ENCODE data around the gene KHDRBS2. TPM values are rescaled to one million over a fixed set of nuclear protein-coding genes. Genes with fewer than 3 reads are reported as not detected.
A peak's percentile ranks its signal among the peaks of the same experiment; 100 is the strongest.

KHDRBS2 gene
- total RNA-seq: not detected

DNA sequence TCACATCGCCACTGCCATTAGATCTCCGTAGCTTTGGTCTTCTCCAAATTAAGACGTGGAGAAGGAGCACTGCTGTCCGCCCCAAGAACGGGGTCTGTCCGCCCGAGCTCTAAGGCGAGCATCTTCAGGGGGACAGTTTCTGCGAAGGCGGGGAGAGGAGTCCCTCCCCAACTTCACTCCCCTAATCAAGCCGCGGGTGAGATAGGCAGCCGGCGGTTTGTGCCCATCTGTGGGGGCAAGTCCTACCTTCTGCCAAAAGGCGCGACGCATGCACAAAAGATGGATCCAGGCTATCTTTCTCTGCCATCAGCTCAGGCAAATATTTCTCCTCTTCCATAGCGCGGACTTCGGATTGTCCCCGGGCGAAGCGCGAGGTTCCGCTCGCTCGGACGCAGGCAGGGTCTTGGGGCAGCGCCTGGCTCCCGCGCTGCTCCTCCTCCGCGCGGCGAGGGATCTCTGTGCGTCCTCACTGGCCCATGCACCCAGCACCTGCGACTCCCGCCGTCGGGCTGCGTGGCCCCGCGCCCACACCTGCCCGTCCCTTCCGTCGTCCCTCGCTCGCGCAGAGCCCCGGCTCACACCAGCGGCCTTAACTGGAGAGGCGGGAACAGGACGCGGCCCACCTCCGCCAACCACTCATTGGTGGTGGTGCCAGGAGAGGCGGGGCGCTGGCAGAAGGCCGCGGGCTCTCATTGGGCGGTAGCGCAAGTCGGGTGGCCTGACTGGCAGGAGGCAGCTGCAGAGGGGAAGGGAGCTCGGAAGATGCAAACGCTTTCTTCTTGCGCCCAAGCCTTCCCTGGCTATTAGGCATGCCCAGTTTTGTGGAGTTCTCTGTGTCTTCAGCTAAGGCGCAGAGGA lies at the start of gene KHDRBS2:
Gene KHDRBS2 (minus strand): TSS at position 614 of the 858 bp plus-strand sequence.
- TF ChIP-seq, protein P1, sequence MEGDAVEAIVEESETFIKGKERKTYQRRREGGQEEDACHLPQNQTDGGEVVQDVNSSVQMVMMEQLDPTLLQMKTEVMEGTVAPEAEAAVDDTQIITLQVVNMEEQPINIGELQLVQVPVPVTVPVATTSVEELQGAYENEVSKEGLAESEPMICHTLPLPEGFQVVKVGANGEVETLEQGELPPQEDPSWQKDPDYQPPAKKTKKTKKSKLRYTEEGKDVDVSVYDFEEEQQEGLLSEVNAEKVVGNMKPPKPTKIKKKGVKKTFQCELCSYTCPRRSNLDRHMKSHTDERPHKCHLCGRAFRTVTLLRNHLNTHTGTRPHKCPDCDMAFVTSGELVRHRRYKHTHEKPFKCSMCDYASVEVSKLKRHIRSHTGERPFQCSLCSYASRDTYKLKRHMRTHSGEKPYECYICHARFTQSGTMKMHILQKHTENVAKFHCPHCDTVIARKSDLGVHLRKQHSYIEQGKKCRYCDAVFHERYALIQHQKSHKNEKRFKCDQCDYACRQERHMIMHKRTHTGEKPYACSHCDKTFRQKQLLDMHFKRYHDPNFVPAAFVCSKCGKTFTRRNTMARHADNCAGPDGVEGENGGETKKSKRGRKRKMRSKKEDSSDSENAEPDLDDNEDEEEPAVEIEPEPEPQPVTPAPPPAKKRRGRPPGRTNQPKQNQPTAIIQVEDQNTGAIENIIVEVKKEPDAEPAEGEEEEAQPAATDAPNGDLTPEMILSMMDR (IDR thresholded peaks at IDR 0.05): no peak
- no peak for TF ChIP-seq POLR2A (IDR thresholded peaks at IDR 0.05)
- Histone ChIP-seq H3K4me1 (peaks cover 0 to 13% (median 0%) of the 10 kb centered on the region in 3 donors), H3K27me3 (peaks cover 0 to 24% (median 0%) of the 10 kb centered on the region in 4 donors), H3K27ac (no peak within 1 kb of the TSS), H3K36me3 (no peaks in the 10 kb centered on the region), H3K9me3 (no peaks in the 10 kb centered on the region), H3K4me3 (peak within 1 kb of the TSS in 3 of 4 donors; percentile 29 to 56 (median 36))
- 5% methylated on average over 13 to 28 of the region's 66 CpGs for WGBS, 2 donors
- DNase-seq: peak; percentile 59
- intact Hi-C loops (cut with DNase I): no loop called here

DNA sequence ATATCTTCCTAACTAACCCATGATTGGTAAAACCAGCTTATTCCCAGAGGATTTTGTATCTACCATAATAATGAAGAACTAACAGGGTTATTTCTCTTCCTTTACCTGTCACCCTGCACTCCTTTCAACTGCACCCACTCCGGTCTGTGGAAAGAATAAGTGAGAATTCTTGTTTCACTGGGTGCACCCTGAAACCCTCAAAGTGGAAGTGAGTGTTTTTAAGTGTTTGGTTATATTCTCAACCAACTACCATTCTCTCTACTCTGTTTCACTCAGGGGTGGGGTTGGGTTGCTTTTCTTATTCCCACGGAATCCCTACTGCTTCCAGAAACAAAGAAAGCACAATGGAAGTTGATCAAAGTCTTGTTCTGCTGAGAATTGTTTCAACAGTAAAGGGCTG lies 42.6 kb upstream of the KHDRBS2 start:
- Histone ChIP-seq H3K36me3 (no peaks in the 10 kb centered on the region), H3K4me3 (no peak overlapping the region), H3K4me1 (no peaks in the 10 kb centered on the region), H3K27me3 (no peaks in the 10 kb centered on the region), H3K27ac (no peak overlapping the region), H3K9me3 (peaks cover 0 to 6% (median 0%) of the 10 kb centered on the region in 3 donors)
- TF ChIP-seq, protein P1 (IDR thresholded peaks at IDR 0.05): no peak
- no peak for TF ChIP-seq POLR2A (IDR thresholded peaks at IDR 0.05)
- intact Hi-C loops (cut with DNase I): no loop called here
- WGBS, 2 donors: 51 to 58% methylated on average over 2 of the region's 2 CpGs
- no peak for DNase-seq

GRCh38 chr6:62324834-62325233 lies 38.8 kb upstream of the KHDRBS2 start:
- Histone ChIP-seq H3K36me3 (no peaks in the 10 kb centered on the region), H3K27ac (no peak overlapping the region), H3K27me3 (no peaks in the 10 kb centered on the region), H3K9me3 (no peaks in the 10 kb centered on the region), H3K4me3 (no peak overlapping the region), H3K4me1 (no peaks in the 10 kb centered on the region)
- no peak for TF ChIP-seq POLR2A (IDR thresholded peaks at IDR 0.05)
- TF ChIP-seq, protein P1 (IDR thresholded peaks at IDR 0.05): no peak
- intact Hi-C loops (cut with DNase I): no loop called here
- WGBS, 2 donors: 25 to 28% methylated on average over 4 of the region's 4 CpGs
- DNase-seq: no peak

GRCh38 chr6:62323818-62324431 lies 37.9 kb upstream of the KHDRBS2 start:
- DNase-seq: no peak
- no peaks in the 10 kb centered on the region for H3K27me3 ChIP-seq
- TF ChIP-seq, protein P1 (IDR thresholded peaks at IDR 0.05): no peak
- TF ChIP-seq POLR2A (IDR thresholded peaks at IDR 0.05): no peak
- no peak overlapping the region for H3K27ac ChIP-seq
- intact Hi-C loops (cut with DNase I): no loop called here
- H3K9me3 ChIP-seq: no peaks in the 10 kb centered on the region
- no peaks in the 10 kb centered on the region for H3K36me3 ChIP-seq
- H3K4me1 ChIP-seq: no peaks in the 10 kb centered on the region
- 38 to 50% methylated on average over 7 of the region's 7 CpGs for WGBS, 2 donors
- H3K4me3 ChIP-seq: no peak overlapping the region

DNA sequence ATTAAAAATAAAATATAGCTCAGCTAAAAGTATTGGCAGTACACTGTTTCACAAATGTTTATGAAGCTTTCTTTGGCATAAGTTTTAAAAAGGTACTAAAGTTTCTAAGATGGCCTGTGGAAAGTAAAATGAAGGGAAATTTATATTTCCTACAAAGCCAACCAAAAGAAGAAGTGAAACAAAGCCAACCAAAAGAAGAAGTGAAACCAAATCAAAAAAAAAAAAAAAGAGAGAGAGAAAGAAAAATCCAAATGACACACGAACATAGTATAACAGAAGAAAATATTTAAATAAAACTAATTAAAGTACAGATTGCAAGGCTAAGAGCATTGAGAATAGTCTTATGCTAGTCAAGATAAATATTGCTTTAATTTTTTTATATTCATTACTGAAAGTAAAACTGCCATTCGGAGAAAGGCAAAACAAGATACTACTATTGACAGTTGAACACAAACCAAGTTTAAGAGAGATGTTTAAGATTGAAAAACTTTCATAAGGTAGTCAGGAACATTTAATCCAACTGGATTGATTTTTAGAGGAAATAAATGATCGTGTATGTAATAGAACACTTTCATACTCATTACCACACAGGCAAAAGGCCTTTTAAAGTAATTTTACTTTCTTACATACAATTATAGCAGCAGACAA lies 12.8 kb upstream of the KHDRBS2 start:
- Histone ChIP-seq H3K4me3 (no peak overlapping the region), H3K27me3 (no peaks in the 10 kb centered on the region), H3K36me3 (no peaks in the 10 kb centered on the region), H3K4me1 (no peaks in the 10 kb centered on the region), H3K9me3 (no peaks in the 10 kb centered on the region), H3K27ac (no peak overlapping the region)
- TF ChIP-seq POLR2A (IDR thresholded peaks at IDR 0.05): no peak
- TF ChIP-seq, protein P1 (IDR thresholded peaks at IDR 0.05): no peak
- no peak for DNase-seq
- intact Hi-C loops (cut with DNase I): no loop called here
- 50 to 53% methylated on average over 3 of the region's 3 CpGs for WGBS, 2 donors
